ENCODE results near the gene C22orf31.

The C22orf31 gene

GRCh38 chr22:29029202-29030000 is 32.2 kb downstream of the C22orf31 start:
- DNase-seq (ENCODE audit: low read depth): no peak

- DNase-seq (ENCODE audit: low read depth): no peak
These were observed 33.2 kb downstream of the C22orf31 start for GRCh38 chr22:29028468-29028867.

- no peak for DNase-seq (ENCODE audit: low read depth)
These were observed 35.1 kb downstream of the C22orf31 start for GRCh38 chr22:29026579-29026978.

GRCh38 chr22:29023172-29023796 is 38.3 kb downstream of the C22orf31 start:
- DNase-seq (ENCODE audit: low read depth): no peak

- DNase-seq (ENCODE audit: low read depth): no peak
These were observed 39.4 kb downstream of the C22orf31 start for GRCh38 chr22:29022101-29022817.

- DNase-seq (ENCODE audit: low read depth): no peak
These were observed 43.1 kb downstream of the C22orf31 start for GRCh38 chr22:29018293-29019189.

- no peak for DNase-seq (ENCODE audit: low read depth)
These were observed 45.3 kb downstream of the C22orf31 start for GRCh38 chr22:29016067-29016938.

- DNase-seq (ENCODE audit: low read depth): no peak
These were observed 46.9 kb downstream of the C22orf31 start for GRCh38 chr22:29014773-29015172.

GRCh38 chr22:29014293-29014692 is 47.3 kb downstream of the C22orf31 start:
- DNase-seq (ENCODE audit: low read depth): no peak

GRCh38 chr22:29012952-29013351 is 48.7 kb downstream of the C22orf31 start:
- no peak for DNase-seq (ENCODE audit: low read depth)

- no peak for DNase-seq (ENCODE audit: low read depth)
These were observed 49.6 kb downstream of the C22orf31 start for GRCh38 chr22:29012101-29012433.

GRCh38 chr22:29011240-29012100 is 50.2 kb downstream of the C22orf31 start:
- no peak for DNase-seq (ENCODE audit: low read depth)

GRCh38 chr22:29009148-29009547 is 52.5 kb downstream of the C22orf31 start:
- no peak for DNase-seq (ENCODE audit: low read depth)

Data from HS-5 (cell line).